K562 (cell line): ENCODE measurements around the gene GGT6.

Experiments used
- MGA ChIP-seq: fragments of 450-650 bp; IDR thresholded peaks from 2 replicates; pipeline ENCODE4 v1.6.1; 2016; ENCODE audit warnings: mild to moderate bottlenecking, moderate library complexity
- POLR2AphosphoS5 ChIP-seq: IDR thresholded peaks from 2 replicates; pipeline ENCODE4 v1.6.1; 2011; ENCODE audit warnings: mild to moderate bottlenecking, low read depth, low read length, moderate library complexity; ENCODE audit not compliant: control insufficient read depth, insufficient read depth
- TCF7 ChIP-seq: sonication (generic); IDR thresholded peaks from 2 replicates; pipeline ENCODE4 v1.6.1; 2016; ENCODE audit warnings: antibody characterized with exemption, borderline replicate concordance
- ZNF23 ChIP-seq: fragments of 250-450 bp; sonication (Bioruptor Pico); IDR thresholded peaks from 2 replicates; pipeline ENCODE4 v1.4.0; 2020; ENCODE audit warnings: mild to moderate bottlenecking

DNA sequence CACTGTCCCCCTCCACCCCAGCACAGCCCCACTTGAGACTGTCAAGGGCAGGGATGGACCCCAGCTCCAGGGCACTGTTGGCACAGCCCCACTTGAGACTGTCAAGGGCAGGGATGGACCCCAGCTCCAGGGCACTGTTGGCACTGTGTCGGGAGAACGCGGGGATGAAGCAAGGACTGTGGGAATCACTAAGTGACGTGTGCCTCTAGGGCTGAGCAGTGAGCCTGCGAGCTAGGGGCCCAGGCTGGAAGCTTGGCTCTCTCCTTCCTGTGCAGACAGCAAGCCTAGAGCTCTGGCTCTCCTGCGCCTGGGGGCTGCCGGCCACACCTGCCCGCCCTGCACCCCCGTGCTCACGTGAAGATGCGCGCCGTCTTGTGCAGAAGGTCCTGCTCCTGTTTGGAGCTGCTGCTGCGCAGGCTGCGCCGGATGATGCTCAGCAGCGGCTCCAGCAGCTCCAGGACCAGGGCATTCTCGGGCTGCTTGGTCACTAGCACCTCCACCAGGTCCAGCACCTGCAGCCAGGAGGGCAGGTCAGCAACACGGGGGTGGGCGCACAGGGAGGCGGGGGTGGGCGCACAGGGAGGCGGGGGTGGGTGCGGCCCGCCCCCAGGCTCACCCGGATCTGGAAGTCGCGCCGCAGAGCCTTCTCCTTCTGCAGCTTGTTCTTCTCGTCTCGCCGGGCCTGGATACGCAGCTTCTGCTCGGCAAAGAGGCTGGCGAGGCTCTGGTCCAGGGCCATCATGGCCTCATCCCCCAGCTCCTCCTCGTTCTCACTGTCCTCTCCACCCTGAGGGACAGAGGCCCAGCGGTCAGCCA is 16.0 kb downstream of the GGT6 start:
- TF ChIP-seq ZNF23 (CRISPR knock-in tag) = no peak
- no peak for TF ChIP-seq POLR2AphosphoS5
- no peak for TF ChIP-seq TCF7
- TF ChIP-seq MGA = no peak
